ENCODE measurements around the gene SLTM.
A peak's percentile ranks its signal among the peaks of the same experiment; 100 is the strongest.
"Not testable (repeated sequence)": the region's sequence is repeated elsewhere in the genome, so short reads cannot be mapped to it uniquely, and the experiment has no call there.

The SLTM gene

GRCh38 chr15:58924327-58924726 is 9.2 kb downstream of the SLTM start:
- no peak for DNase-seq

- DNase-seq: no peak
Observed at GRCh38 chr15:58923696-58924300, 9.7 kb downstream of the SLTM start.

GRCh38 chr15:58923284-58923683 is 10.2 kb downstream of the SLTM start:
- no peak for DNase-seq

GRCh38 chr15:58921267-58921790 is 12.2 kb downstream of the SLTM start:
- DNase-seq: no peak

- DNase-seq: not testable (repeated sequence)
Observed at GRCh38 chr15:58920447-58920846, 13.0 kb downstream of the SLTM start.

GRCh38 chr15:58919232-58919631 is 14.2 kb downstream of the SLTM start:
- no peak for DNase-seq

- DNase-seq: no peak
Observed at GRCh38 chr15:58918239-58918638, 15.2 kb downstream of the SLTM start.

- not testable (repeated sequence) for DNase-seq
Observed at GRCh38 chr15:58917613-58918129, 15.8 kb downstream of the SLTM start.

- no peak for DNase-seq
Observed at GRCh38 chr15:58916962-58917361, 16.5 kb downstream of the SLTM start.

GRCh38 chr15:58910456-58910855 is 23.0 kb downstream of the SLTM start:
- DNase-seq: no peak

GRCh38 chr15:58909616-58910015 is 23.9 kb downstream of the SLTM start:
- no peak for DNase-seq

- DNase-seq: no peak
Observed at GRCh38 chr15:58908550-58909309, 24.7 kb downstream of the SLTM start.

GRCh38 chr15:58900631-58901030 is 32.8 kb downstream of the SLTM start:
- no peak for DNase-seq

- DNase-seq: no peak
Observed at GRCh38 chr15:58898150-58898680, 35.3 kb downstream of the SLTM start.

- no peak for DNase-seq
Observed at GRCh38 chr15:58889363-58889762, 44.1 kb downstream of the SLTM start.

- no peak for DNase-seq
Observed at GRCh38 chr15:58886921-58887320, 46.6 kb downstream of the SLTM start.

GRCh38 chr15:58883926-58884325 is 49.6 kb downstream of the SLTM start:
- not testable (repeated sequence) for DNase-seq

GRCh38 chr15:58882243-58882642 is 51.2 kb downstream of the SLTM start:
- DNase-seq: no peak

- DNase-seq: no peak
Observed at GRCh38 chr15:58880320-58880719, 53.2 kb downstream of the SLTM start.

GRCh38 chr15:58877999-58878825 is 55.3 kb downstream of the SLTM start:
- no peak for DNase-seq

GRCh38 chr15:58876306-58877106 is 57.0 kb downstream of the SLTM start:
- DNase-seq: no peak

GRCh38 chr15:58875343-58875742 is 58.1 kb downstream of the SLTM start:
- peak; percentile 60 for DNase-seq

All from islet precursor cell (in vitro differentiated cells).